HG03025 (cell line): ENCODE measurements around the gene ATP2C1.
"Not testable (repeated sequence)": the region's sequence is repeated elsewhere in the genome, so short reads cannot be mapped to it uniquely, and the experiment has no call there.

Experiments
- ATAC-seq: cut with Tn5 transposase; IDR thresholded peaks from one replicate; pipeline ENCODE4 v1.9.1; 2021; ENCODE audit warnings: mild to moderate bottlenecking, moderate library complexity; ENCODE audit not compliant: unreplicated experiment, low FRiP score

The ATP2C1 gene

GRCh38 chr3:130972592-130972991 is 78.7 kb downstream of the ATP2C1 start:
- ATAC-seq: not testable (repeated sequence)

DNA sequence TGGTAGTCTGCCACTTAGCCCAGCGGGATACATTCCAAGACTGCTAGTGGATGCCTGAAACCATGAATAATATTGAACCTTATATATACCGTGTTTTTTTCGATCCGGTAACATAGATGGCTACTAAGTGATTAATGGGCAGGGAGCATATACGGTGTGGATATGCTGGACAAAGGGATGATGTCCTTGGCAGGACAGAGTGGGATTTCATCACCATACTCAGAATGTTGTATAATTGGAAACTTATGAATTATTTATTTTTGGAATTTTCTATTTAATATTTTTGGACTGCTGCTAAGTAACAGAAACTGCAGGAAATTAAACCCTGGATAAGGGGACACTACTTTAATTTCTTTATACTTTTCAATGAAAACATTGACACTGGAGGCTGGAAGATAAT is 79.5 kb downstream of the ATP2C1 start:
- no peak for ATAC-seq

DNA sequence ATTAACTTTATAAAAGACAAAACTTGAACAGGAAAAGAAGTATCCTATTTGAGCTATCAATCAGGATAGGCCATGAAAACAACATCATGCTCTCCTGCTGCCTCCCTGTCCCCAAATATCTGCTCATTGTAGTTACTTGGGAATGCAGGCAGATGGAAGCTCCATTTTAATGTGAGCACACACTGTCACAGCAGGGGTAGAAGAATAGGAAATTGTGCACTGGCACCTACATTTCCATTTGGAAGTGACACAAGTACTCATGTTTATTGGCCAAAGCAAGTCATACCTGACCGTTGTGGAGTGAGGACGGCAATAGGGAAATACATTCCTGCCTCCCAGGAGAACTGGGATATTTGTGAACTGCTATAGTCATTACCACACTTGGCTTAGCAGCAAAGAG is 80.3 kb downstream of the ATP2C1 start:
- no peak for ATAC-seq

GRCh38 chr3:130975251-130975650 is 81.4 kb downstream of the ATP2C1 start:
- no peak for ATAC-seq

GRCh38 chr3:130976706-130977105 is 82.8 kb downstream of the ATP2C1 start:
- ATAC-seq: no peak

DNA sequence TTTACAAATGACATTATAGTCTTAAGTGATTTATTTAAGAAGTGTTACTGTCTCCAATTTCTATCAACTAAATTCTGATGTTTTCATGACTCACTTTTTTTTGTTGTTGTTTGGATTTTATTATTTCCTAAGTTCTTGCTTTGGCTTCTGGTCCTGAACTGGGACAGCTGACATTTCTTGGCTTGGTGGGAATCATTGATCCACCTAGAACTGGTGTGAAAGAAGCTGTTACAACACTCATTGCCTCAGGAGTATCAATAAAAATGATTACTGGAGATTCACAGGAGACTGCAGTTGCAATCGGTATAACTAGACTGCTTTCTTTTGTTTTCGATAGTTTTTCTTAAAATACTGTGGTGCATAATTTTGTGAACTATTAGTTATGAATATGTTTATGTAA is 85.2 kb downstream of the ATP2C1 start:
- ATAC-seq: no peak

GRCh38 chr3:130981469-130981868 is 87.6 kb downstream of the ATP2C1 start:
- ATAC-seq: no peak

- ATAC-seq: no peak
Measured at GRCh38 chr3:130990282-130990681, 96.4 kb downstream of the ATP2C1 start.

DNA sequence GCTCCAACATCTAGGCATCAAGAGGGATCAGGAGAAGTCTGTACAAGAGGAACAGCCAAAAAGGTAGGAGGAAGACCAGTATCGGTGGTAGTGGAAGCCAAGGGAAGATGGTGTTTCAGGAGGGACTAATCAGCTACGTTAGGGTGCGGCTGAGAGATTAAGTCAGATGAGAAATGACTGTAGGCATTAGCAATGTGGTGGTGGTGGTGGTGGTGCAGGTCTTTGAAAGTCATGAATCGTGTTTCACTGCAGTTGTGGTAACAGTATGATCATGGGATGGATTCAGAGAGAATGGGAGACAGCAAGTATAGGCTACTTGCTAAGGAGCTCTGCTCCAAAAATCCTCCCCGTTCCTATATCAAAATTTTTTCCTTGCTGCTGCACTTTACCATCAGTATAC is 97.2 kb downstream of the ATP2C1 start:
- ATAC-seq: no peak

DNA sequence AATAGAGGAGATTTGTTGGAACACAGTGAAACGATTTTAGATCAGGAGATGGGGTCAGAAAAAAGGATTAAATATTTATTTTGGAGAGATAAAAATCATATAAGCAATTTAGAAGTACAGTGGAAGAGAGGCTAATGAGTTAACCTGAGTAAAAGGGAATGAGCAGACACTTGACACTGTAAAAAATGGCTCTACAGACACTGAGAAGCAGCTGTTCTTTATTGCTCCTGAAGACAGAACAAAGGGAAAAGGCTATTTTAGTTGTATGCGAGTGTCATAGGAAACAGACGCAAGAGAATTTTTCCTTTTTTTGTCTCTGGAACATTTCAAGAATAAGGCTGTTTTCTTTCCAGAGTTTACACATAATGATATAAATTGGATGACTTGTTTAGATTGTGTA is 98.5 kb downstream of the ATP2C1 start:
- ATAC-seq: no peak

- no peak for ATAC-seq
Measured at GRCh38 chr3:130997289-130997688, 103.4 kb downstream of the ATP2C1 start.

GRCh38 chr3:131001071-131001470 is 107.2 kb downstream of the ATP2C1 start:
- ATAC-seq: no peak

GRCh38 chr3:131004603-131005002 is 110.7 kb downstream of the ATP2C1 start:
- ATAC-seq: no peak

GRCh38 chr3:131007256-131007655 is 113.4 kb downstream of the ATP2C1 start:
- no peak for ATAC-seq

GRCh38 chr3:131007782-131008181 is 113.9 kb downstream of the ATP2C1 start:
- no peak for ATAC-seq

DNA sequence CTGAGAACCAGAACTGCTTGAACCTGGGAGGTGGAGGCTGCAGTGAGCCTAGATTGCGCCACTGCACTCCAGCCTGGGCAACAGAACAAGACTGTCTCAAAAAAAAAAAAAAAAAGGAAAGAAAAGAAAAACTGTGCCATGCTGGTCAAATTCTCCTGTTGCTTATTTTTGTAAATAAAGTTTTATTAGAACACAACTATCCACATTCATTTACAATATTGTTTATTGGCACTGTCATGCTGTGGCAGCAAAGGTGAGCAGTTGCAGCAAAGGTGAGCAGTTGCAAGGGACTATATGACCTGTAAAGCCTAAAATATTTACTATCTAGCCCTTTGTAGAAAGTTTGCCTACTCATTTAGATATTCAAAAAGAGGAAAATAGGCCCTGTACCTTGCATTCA is 114.4 kb downstream of the ATP2C1 start:
- ATAC-seq: no peak

DNA sequence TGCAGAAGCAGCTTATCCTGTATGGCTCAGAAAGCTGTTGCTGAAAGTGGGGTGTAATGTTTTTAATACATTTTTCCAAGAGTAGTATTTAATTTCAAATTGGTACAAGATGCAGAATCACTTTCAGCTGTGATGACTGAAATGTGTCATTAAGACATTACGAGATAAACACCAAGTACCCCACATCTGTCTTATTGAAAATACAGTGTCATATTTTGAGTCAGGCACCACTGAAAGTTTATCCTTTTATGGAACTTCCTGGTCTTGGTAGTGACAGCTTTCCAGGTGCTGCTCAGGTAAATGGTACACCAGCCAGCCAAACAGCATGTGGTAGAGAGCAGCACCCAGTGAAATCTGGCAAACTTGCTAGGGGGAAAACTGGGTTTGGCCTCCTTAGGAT is 115.8 kb downstream of the ATP2C1 start:
- ATAC-seq: no peak

- no peak for ATAC-seq
Measured at GRCh38 chr3:131018970-131019369, 125.1 kb downstream of the ATP2C1 start.

- no peak for ATAC-seq
Measured at GRCh38 chr3:131020122-131020693, 126.3 kb downstream of the ATP2C1 start.

DNA sequence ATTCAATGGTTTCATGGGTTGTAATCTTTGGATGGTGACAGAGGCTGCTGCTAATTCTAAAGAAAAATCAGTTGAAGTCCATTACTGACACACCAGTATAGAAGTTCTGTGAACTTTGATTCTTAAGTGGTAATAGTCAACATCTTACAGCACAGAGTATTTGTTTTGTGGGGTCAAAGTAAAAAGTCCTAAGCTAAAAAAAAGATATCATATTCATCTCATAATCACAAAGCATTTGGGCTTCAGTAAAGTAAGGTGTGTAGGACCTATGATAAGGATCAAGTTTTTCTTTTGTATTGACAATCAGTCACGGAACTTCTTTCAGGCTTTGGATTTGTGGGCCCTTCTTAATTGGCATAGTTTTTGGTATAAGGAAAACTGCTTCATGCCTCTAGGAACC is 131.7 kb downstream of the ATP2C1 start:
- ATAC-seq: no peak

- ATAC-seq: peak; percentile 98
Measured at GRCh38 chr3:131026321-131027151, 132.7 kb downstream of the ATP2C1 start, which contains the start of the genes ASTE1 and NEK11. Gene ASTE1 (minus strand): TSS chr3:131026825. CDS start chr3:131025306, 1,519 bp downstream. Gene NEK11 (plus strand): TSS chr3:131026877. CDS start chr3:131029709, 2,832 bp downstream.

- ATAC-seq: no peak
Measured at GRCh38 chr3:131028844-131029243, 135.0 kb downstream of the ATP2C1 start.
